SK-N-SH (cell line): Measurements from ENCODE around the gene HNRNPUL1. TPM values are rescaled to one million over a fixed set of nuclear protein-coding genes. Genes with fewer than 3 reads are reported as not detected.
A peak's percentile ranks its signal among the peaks of the same experiment; 100 is the strongest.

Experiments used
- CTCF ChIA-PET: fragments of 300-600, 350-600 bp; formaldehyde crosslinking; extraction: SDS; loops from one replicate; lab custom pipeline; 2021; lab: Yijun Ruan, JAX
- POLR2A ChIA-PET: fragments of 350-600 bp; sonication (Branson Sonifier 250); formaldehyde crosslinking; extraction: SDS; loops from one replicate; lab custom pipeline; 2020; ENCODE audit warnings: antibody characterized with exemption, inconsistent platforms; lab: Yijun Ruan, JAX
- DNase-seq: peaks from one replicate; pipeline ENCODE4 v3.0.0; 2012
- H2AFZ ChIP-seq: fragments of 200-600 bp; sonication (generic); 2 replicates; pipeline ENCODE4 v1.8.1; 2016; ENCODE audit warnings: antibody characterized with exemption, mild to moderate bottlenecking, low read depth
- H3F3A ChIP-seq: fragments of 200-600 bp; sonication (generic); replicated peaks from 2 replicates; pipeline ENCODE3; 2016; ENCODE audit warnings: antibody characterized with exemption, mild to moderate bottlenecking; ENCODE audit not compliant: insufficient read depth
- H3K27ac ChIP-seq, 2 experiments: fragments of 200-500 bp in 1 of 2; fragments of 200-600 bp in 1 of 2; sonication (Bioruptor generic) in 1 of 2; sonication (generic), shearing (Covaris generic) in 1 of 2; 2 replicates each; pipeline versions ENCODE4 v1.5.1 to v1.6.1; 2014 to 2016; ENCODE audit warnings: low read depth in 2 of 2, inconsistent platforms in 1 of 2, low read length in 1 of 2, mild to moderate bottlenecking in 1 of 2, mixed read lengths in 1 of 2
- H3K27me3 ChIP-seq: fragments of 200-600 bp; sonication (generic), shearing (Covaris generic); 2 replicates; pipeline ENCODE4 v1.6.1; 2016; ENCODE audit warnings: mixed run types; ENCODE audit not compliant: insufficient read depth
- H3K36me3 ChIP-seq, 2 experiments: fragments of 200-500 bp in 1 of 2; fragments of 200-600 bp in 1 of 2; sonication (Bioruptor generic) in 1 of 2; sonication (generic) in 1 of 2; replicated peaks in 1 of 2; 2 replicates each; pipeline versions ENCODE3 to v1.5.1; 2014 to 2016; ENCODE audit warnings: low read length in 1 of 2, mild to moderate bottlenecking in 1 of 2; ENCODE audit not compliant: insufficient read depth in 2 of 2, control insufficient read depth in 1 of 2
- H3K4me1 ChIP-seq, 2 experiments: fragments of 200-500 bp in 1 of 2; fragments of 200-600 bp in 1 of 2; sonication (Bioruptor generic) in 1 of 2; sonication (generic), shearing (Covaris generic) in 1 of 2; 2 replicates each; pipeline versions ENCODE4 v1.5.1 to v1.6.1; 2014 to 2016; ENCODE audit warnings: low read depth in 1 of 2, low read length in 1 of 2, mixed run types in 1 of 2; ENCODE audit not compliant: insufficient read depth in 2 of 2, control insufficient read depth in 1 of 2
- H3K4me2 ChIP-seq: fragments of 200-600 bp; sonication (generic), shearing (Covaris generic); 2 replicates; pipeline ENCODE4 v1.6.1; 2017; ENCODE audit warnings: mixed run types
- H3K4me3 ChIP-seq, 2 experiments: fragments of 200-500 bp in 1 of 2; fragments of 200-600 bp in 1 of 2; sonication (Bioruptor generic) in 1 of 2; sonication (generic), shearing (Covaris generic) in 1 of 2; 2 replicates each; pipeline versions ENCODE4 v1.5.1 to v1.8.1; 2014 to 2016; ENCODE audit warnings: low read depth in 2 of 2, inconsistent platforms in 1 of 2, low read length in 1 of 2, mild to moderate bottlenecking in 1 of 2, mixed read lengths in 1 of 2, moderate library complexity in 1 of 2
- H3K79me2 ChIP-seq: fragments of 200-600 bp; sonication (generic); 2 replicates; pipeline ENCODE4 v1.8.1; 2017; ENCODE audit warnings: mild to moderate bottlenecking; ENCODE audit not compliant: insufficient read depth
- H3K9ac ChIP-seq: fragments of 200-600 bp; sonication (generic); 2 replicates; pipeline ENCODE4 v1.6.1; 2017; ENCODE audit warnings: mixed run types
- H3K9me2 ChIP-seq: fragments of 200-600 bp; sonication (generic); 2 replicates; pipeline ENCODE4 v1.6.1; 2017; ENCODE audit warnings: mixed run types
- H3K9me3 ChIP-seq: fragments of 200-600 bp; sonication (generic); 2 replicates; pipeline ENCODE4 v1.6.1; 2017; ENCODE audit warnings: mixed run types, mild to moderate bottlenecking, moderate library complexity
- H4K20me1 ChIP-seq: fragments of 200-600 bp; sonication (generic); 2 replicates; pipeline ENCODE4 v1.6.1; 2017; ENCODE audit warnings: mild to moderate bottlenecking, mixed run types; ENCODE audit not compliant: insufficient read depth
- ELF1 ChIP-seq: IDR thresholded peaks from 2 replicates; pipeline ENCODE4 v1.4.0; 2012
- EZH2phosphoT487 ChIP-seq: fragments of 200-600 bp; sonication (generic); IDR thresholded peaks from 2 replicates; pipeline ENCODE4 v1.6.1; 2017; ENCODE audit warnings: low read depth, mixed run types, mild to moderate bottlenecking, antibody characterized with exemption, moderate library complexity, borderline replicate concordance
- FOSL2 ChIP-seq: IDR thresholded peaks from 2 replicates; pipeline ENCODE4 v1.4.0; 2012; ENCODE audit warnings: low read depth, mild to moderate bottlenecking, moderate library complexity, borderline replicate concordance
- FOXJ3 ChIP-seq: sonication (generic); formaldehyde crosslinking; IDR thresholded peaks from 2 replicates; pipeline ENCODE4 v1.5.1; 2020; ENCODE audit warnings: mild to moderate bottlenecking, missing genetic modification reagents
- FOXM1 ChIP-seq: IDR thresholded peaks from 2 replicates; pipeline ENCODE4 v1.4.0; 2012; ENCODE audit warnings: low read depth, mild to moderate bottlenecking
- GABPA ChIP-seq: IDR thresholded peaks from 2 replicates; pipeline ENCODE4 v1.4.0; 2012; ENCODE audit warnings: low read depth, mild to moderate bottlenecking
- JUND ChIP-seq: IDR thresholded peaks from 2 replicates; pipeline ENCODE4 v1.4.0; 2012
- NFIC ChIP-seq: IDR thresholded peaks from 2 replicates; pipeline ENCODE4 v1.4.0; 2012; ENCODE audit warnings: borderline replicate concordance
- POLR2AphosphoS5 ChIP-seq: IDR thresholded peaks from 2 replicates; pipeline ENCODE4 v1.6.1; 2012; ENCODE audit warnings: low read depth, low read length
- RAD21 ChIP-seq: IDR thresholded peaks from 2 replicates; pipeline ENCODE4 v1.6.1; 2012; ENCODE audit warnings: mild to moderate bottlenecking, low read length
- RCOR1 ChIP-seq: fragments of 150-350 bp; IDR thresholded peaks from 2 replicates; pipeline ENCODE4 v1.6.1; 2017; ENCODE audit warnings: antibody characterized with exemption, low read length
- SIN3A ChIP-seq: IDR thresholded peaks from 2 replicates; pipeline ENCODE4 v1.6.1; 2012; ENCODE audit warnings: low read depth, mild to moderate bottlenecking, low read length, moderate library complexity, borderline replicate concordance
- SMC3 ChIP-seq: IDR thresholded peaks from 2 replicates; pipeline ENCODE4 v1.6.1; 2012; ENCODE audit warnings: low read depth, low read length, improper control_type of control experiment
- TEAD4 ChIP-seq: IDR thresholded peaks from 2 replicates; pipeline ENCODE4 v1.4.0; 2012; ENCODE audit warnings: mild to moderate bottlenecking, borderline replicate concordance; ENCODE audit not compliant: insufficient read depth
- USF1 ChIP-seq: IDR thresholded peaks from 2 replicates; pipeline ENCODE4 v1.4.0; 2012; ENCODE audit warnings: low read depth, borderline replicate concordance
- USF2 ChIP-seq: fragments of 150-350 bp; IDR thresholded peaks from 2 replicates; pipeline ENCODE4 v1.6.1; 2017; ENCODE audit warnings: antibody characterized with exemption, low read length, low read depth, borderline replicate concordance
- ZBTB33 ChIP-seq: IDR thresholded peaks from 2 replicates; pipeline ENCODE4 v1.4.0; 2012; ENCODE audit warnings: low read depth, borderline replicate concordance
- WGBS: methylation state at CpG from one replicate; pipeline ENCODE4 v1.1.6; 2017; ENCODE audit warnings: low lambda C conversion rate; 5-methylcytosine and 5-hydroxymethylcytosine counted together
- polyA plus RNA-seq, 3 experiments: library from polyadenylated mRNA; depleted of rRNA; stranded (reverse); fragments of >200 nt; gene quantifications; 2 replicates each; pipeline ENCODE4 v1.2.3, GENCODE V29; 2012

The HNRNPUL1 gene
- polyA plus RNA-seq, 1 of the 3 experiments (the other 2 are of a cell fraction) = 41.5 TPM

- H3K9me3 ChIP-seq = no peaks in the 10 kb centered on the region
- peaks cover 20 to 29% of the 10 kb centered on the region in 2 experiments for H3K36me3 ChIP-seq
- WGBS = 98% methylated on average over 10 of the region's 11 CpGs
- peak overlapping the region; percentile 75 to 100 for H3K27ac ChIP-seq
- peaks cover 53% of the 10 kb centered on the region in 2 experiments for H3K4me1 ChIP-seq
- H3K4me2 ChIP-seq = peak overlapping the region; percentile 82
- ChIA-PET POLR2A (no interaction called here), CTCF (interaction anchor here (0.7 to 6.9 kb wide), 20 partner anchors 9 to 117 kb away, joined by 3 to 54 read pairs (median 4); partner anchors contain the start of genes B9D2, DMAC2 and TGFB1)
- H3K79me2 ChIP-seq = peaks cover 51% of the 10 kb centered on the region; the same call in 1 of the 2 replicates
- peak overlapping the region; percentile 87; the same call in 1 of the 2 replicates for H3K9ac ChIP-seq
- H2AFZ ChIP-seq = no peak overlapping the region
- DNase-seq = no peak
- TF ChIP-seq SIN3A (no peak), GABPA (no peak), FOXM1 (no peak), RCOR1 (no peak), TEAD4 (no peak), RAD21 (no peak), NFIC (no peak), ZBTB33 (no peak), ELF1 (no peak), POLR2AphosphoS5 (no peak), FOXJ3 (CRISPR knock-in tag) (no peak), USF2 (no peak), FOSL2 (no peak), SMC3 (no peak), JUND (no peak), EZH2phosphoT487 (no peak), USF1 (no peak)
- H4K20me1 ChIP-seq = no peaks in the 10 kb centered on the region
- H3K9me2 ChIP-seq = no peaks in the 10 kb centered on the region
- no peak overlapping the region for H3K4me3 ChIP-seq
- peaks cover 57% of the 10 kb centered on the region for H3F3A ChIP-seq
- no peaks in the 10 kb centered on the region for H3K27me3 ChIP-seq
Observed at GRCh38 chr19:41322451-41322850, 58.3 kb downstream of the HNRNPUL1 start.
